HL-60 (cell line): ENCODE measurements around the gene GRID1.

ENCODE experiments used
- GABPA ChIP-seq: IDR thresholded peaks from 2 replicates; pipeline ENCODE4 v1.6.1; 2012; ENCODE audit warnings: low read depth
- POLR2AphosphoS5 ChIP-seq: IDR thresholded peaks from 2 replicates; pipeline ENCODE4 v1.6.1; 2012; ENCODE audit warnings: low read depth
- SPI1 ChIP-seq: IDR thresholded peaks from 2 replicates; pipeline ENCODE4 v1.6.1; 2012; ENCODE audit warnings: low read depth, mild to moderate bottlenecking, borderline replicate concordance
- TF ChIP-seq, protein P1 (sequence below): IDR thresholded peaks from one replicate; pipeline ENCODE4 v1.5.1; 2011; ENCODE audit warnings: low read length, control low read depth, inconsistent platforms; ENCODE audit not compliant: insufficient read depth

DNA sequence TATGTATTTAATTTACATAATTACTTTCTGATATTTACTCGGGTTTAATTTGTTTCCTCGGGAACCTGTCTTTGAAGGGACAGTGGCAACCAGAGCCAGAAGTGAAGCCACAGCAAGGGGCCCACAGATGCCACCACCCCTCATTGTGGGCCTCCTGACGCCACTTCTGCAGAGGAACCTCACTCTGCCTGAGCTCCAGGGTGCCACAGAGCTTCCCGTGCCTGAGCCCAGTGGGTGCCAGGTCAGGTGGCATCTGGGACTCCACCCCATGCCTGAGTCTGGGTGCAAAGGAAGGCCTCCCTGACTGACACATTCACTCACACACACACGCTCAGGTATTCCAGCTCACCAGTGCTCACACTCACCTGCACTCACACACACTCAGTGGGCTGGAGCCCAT is 213.7 kb downstream of the GRID1 start:
- TF ChIP-seq, protein P1, sequence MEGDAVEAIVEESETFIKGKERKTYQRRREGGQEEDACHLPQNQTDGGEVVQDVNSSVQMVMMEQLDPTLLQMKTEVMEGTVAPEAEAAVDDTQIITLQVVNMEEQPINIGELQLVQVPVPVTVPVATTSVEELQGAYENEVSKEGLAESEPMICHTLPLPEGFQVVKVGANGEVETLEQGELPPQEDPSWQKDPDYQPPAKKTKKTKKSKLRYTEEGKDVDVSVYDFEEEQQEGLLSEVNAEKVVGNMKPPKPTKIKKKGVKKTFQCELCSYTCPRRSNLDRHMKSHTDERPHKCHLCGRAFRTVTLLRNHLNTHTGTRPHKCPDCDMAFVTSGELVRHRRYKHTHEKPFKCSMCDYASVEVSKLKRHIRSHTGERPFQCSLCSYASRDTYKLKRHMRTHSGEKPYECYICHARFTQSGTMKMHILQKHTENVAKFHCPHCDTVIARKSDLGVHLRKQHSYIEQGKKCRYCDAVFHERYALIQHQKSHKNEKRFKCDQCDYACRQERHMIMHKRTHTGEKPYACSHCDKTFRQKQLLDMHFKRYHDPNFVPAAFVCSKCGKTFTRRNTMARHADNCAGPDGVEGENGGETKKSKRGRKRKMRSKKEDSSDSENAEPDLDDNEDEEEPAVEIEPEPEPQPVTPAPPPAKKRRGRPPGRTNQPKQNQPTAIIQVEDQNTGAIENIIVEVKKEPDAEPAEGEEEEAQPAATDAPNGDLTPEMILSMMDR: no peak
- TF ChIP-seq POLR2AphosphoS5 (no peak), SPI1 (no peak), GABPA (no peak)
